Right lobe of liver (tissue), 6 donors: ENCODE data around the gene SLC17A5. TPM values are rescaled to one million over a fixed set of nuclear protein-coding genes. Genes with fewer than 3 reads are reported as not detected.
"Not testable (repeated sequence)": the region's sequence is repeated elsewhere in the genome, so short reads cannot be mapped to it uniquely, and the experiment has no call there.

Experiments used
- ATAC-seq, 4 donors: fragments of 200-7000 bp; cut with Tn5 transposase; one replicate each; pipeline ENCODE4 v1.9.1; 2020; ENCODE audit warnings: mild to moderate bottlenecking in 4 of 4, moderate library complexity in 4 of 4
- DNase-seq, 3 donors: peaks; one replicate each; pipeline ENCODE4 v3.0.0-alpha.2; 2020
- H3K27ac ChIP-seq, 3 donors: fragments of 200-600 bp; one replicate each; pipeline ENCODE4 v1.8.0; 2022
- H3K27me3 ChIP-seq, 2 donors: fragments of 200-600 bp; one replicate each; pipeline ENCODE4 v1.8.0; 2022
- H3K36me3 ChIP-seq, 4 donors: fragments of 200-600 bp; sonication (generic) in 1 of 4; one replicate each; pipeline versions ENCODE4 v1.5.1 to v1.8.0; 2017 to 2022; ENCODE audit warnings: control low read depth in 1 of 4
- H3K4me1 ChIP-seq, 4 donors: fragments of 200-600 bp; sonication (generic) in 1 of 4; one replicate each; pipeline versions ENCODE4 v1.5.1 to v1.8.0; 2017 to 2022; ENCODE audit warnings: control low read depth in 1 of 4
- H3K4me3 ChIP-seq, 3 donors: fragments of 200-600 bp; one replicate each; pipeline ENCODE4 v1.8.0; 2022
- H3K9me3 ChIP-seq, 4 donors: fragments of 200-600 bp; sonication (generic) in 1 of 4; one replicate each; pipeline versions ENCODE4 v1.5.1 to v1.8.0; 2017 to 2022; ENCODE audit warnings: control low read depth in 1 of 4
- POLR2A ChIP-seq: fragments of 450-650 bp; IDR thresholded peaks from one replicate; pipeline ENCODE4 v1.6.1; 2017; ENCODE audit warnings: antibody characterized with exemption, mild to moderate bottlenecking
- WGBS: methylation state at CpG from one replicate; pipeline ENCODE4 v1.1.6; 2018; ENCODE audit warnings: low coverage, low lambda C conversion rate; ENCODE audit not compliant: insufficient coverage; ENCODE audit errors: missing lambda C conversion rate; 5-methylcytosine and 5-hydroxymethylcytosine counted together
- intact Hi-C, 2 donors: fragments of 100-400 bp; cut with DNase I; formaldehyde crosslinking; loops; one replicate each; pipeline versions ENCODE4 v1.11.2 to v1.14.1; 2022
- total RNA-seq, 6 experiments: library from RNA; depleted of rRNA in 2 of 6; stranded (reverse); fragments of >200 nt in 2 of 6; fragmentation: NEBNext Ultra II Directional in 3 of 6; extraction: Animal tissue kit (Norgen Biotek cat#: 25700) in 3 of 6; gene quantifications; one replicate each; pipeline versions ENCODE4 v1.1.0 to v1.2.4, GENCODE V29; 2016 to 2023
- TF ChIP-seq, protein P1 (sequence below), 4 donors: fragments of 200-600 bp in 3 of 4; fragments of 450-650 bp in 1 of 4; IDR thresholded peaks; one replicate each; pipeline versions ENCODE4 v1.5.1 to v1.8.0; 2016 to 2022; ENCODE audit warnings: antibody characterized with exemption in 4 of 4, mild to moderate bottlenecking in 2 of 4
- donor health status: DM: no; HTN: yes; CAD: no.
- donor health status: DM: no; HTN: no; CAD: no.
- donor health status: DM: no; HTN: no; CAD: no.
- donor health status: DM: no; HTN: yes; CAD: no.
- donor health status: DM: no; HTN: yes; CAD: no.

Gene SLC17A5
- total RNA-seq, 6 experiments from 2014 or later, result 12.8 to 23.9 (median 15.2) TPM

DNA sequence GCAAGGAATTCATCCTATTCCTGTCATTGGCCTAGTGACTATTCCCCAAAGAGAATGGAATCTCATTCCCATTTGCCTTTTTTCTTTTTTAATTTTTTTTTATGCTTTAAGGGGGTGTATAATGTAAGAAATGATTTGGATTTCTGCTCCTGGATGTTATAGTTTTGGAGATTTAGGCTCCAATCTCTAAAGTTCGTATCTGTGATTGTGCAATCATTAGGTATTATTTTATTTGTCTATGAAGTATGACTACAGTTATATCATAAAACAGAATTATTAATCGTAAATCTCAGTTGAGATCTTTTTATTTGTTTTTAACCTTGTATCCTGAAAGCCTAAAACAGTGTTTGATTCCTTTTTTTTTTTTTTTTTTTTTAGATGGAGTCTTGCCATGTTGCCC is 91.2 kb downstream of the SLC17A5 start:
- no peak for ATAC-seq
- no peak overlapping the region for H3K4me3 ChIP-seq
- DNase-seq, result no peak
- H3K27ac ChIP-seq, result no peak overlapping the region
- no peaks in the 10 kb centered on the region for H3K36me3 ChIP-seq
- intact Hi-C loops, result no loop called here
- H3K9me3 ChIP-seq, result no peaks in the 10 kb centered on the region
- TF ChIP-seq, protein P1, sequence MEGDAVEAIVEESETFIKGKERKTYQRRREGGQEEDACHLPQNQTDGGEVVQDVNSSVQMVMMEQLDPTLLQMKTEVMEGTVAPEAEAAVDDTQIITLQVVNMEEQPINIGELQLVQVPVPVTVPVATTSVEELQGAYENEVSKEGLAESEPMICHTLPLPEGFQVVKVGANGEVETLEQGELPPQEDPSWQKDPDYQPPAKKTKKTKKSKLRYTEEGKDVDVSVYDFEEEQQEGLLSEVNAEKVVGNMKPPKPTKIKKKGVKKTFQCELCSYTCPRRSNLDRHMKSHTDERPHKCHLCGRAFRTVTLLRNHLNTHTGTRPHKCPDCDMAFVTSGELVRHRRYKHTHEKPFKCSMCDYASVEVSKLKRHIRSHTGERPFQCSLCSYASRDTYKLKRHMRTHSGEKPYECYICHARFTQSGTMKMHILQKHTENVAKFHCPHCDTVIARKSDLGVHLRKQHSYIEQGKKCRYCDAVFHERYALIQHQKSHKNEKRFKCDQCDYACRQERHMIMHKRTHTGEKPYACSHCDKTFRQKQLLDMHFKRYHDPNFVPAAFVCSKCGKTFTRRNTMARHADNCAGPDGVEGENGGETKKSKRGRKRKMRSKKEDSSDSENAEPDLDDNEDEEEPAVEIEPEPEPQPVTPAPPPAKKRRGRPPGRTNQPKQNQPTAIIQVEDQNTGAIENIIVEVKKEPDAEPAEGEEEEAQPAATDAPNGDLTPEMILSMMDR (IDR thresholded peaks at IDR 0.05), result no peak
- no peak for TF ChIP-seq POLR2A
- H3K27me3 ChIP-seq, result no peaks in the 10 kb centered on the region
- WGBS, result 54% methylated on average over 2 of the region's 2 CpGs
- H3K4me1 ChIP-seq, result peaks cover 0 to 20% (median 2%) of the 10 kb centered on the region in 4 donors

DNA sequence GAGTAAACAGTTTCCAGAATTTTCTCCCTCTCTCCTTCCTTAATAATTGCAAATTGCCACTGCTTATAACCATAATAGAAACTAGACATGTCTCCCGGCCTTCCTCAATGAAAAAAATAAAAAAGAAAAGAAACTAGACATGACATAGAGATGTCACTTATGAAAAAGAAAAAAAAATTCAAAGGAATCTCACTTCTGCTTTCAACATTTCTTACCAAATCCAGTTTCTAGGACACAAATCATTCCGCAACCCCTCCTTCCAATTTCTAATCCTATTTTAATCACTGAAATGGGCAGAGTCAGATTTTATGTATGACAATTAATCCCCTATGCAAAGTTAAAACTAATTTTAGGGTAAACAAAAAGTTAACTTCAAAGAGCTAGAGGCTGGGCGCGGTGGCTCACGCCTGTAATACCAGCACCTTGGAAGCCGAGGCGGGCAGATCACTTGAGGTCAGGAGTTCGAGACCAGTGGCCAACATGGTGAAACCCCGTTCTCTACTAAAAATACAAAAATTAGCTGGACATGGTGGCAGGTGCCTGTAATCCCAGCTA is 92.9 kb downstream of the SLC17A5 start:
- Histone ChIP-seq H3K27ac (peak overlapping the region in 1 of 3 donors; percentile 1), H3K36me3 (no peaks in the 10 kb centered on the region), H3K4me1 (peaks cover 0 to 15% (median 0%) of the 10 kb centered on the region in 4 donors), H3K9me3 (no peaks in the 10 kb centered on the region), H3K27me3 (no peaks in the 10 kb centered on the region), H3K4me3 (no peak overlapping the region)
- 80% methylated on average over 9 of the region's 9 CpGs for WGBS
- peak in 2 of 4 donors; percentile 13 to 22 for ATAC-seq
- intact Hi-C loops, result no loop called here
- TF ChIP-seq, protein P1 (IDR thresholded peaks at IDR 0.05), result no peak
- no peak for TF ChIP-seq POLR2A
- no peak for DNase-seq

DNA sequence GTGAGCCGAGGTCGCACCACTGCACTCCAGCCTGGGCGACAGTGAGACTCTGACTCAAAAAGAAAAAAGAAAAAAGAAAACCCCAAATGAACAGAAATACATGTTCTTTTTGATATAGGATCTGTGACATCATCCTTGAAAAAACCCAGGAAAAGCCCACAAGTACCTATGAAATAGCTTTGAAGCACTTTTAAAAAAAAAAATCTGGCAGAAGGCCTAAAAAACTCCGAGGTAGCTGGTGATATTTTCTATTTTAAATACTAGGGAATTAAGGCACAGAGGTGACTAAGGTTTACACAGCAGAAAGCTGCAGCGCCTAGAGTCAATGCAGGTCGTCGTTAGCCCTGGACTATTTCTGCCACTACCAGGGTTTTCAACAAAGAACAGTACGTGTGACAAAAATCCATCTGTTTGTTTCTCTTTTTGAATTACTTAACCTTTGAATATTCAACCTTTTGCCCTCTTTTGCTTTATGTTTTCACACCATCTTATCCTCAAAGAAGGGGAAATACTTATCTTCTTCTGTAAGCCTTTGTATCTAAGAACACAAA is 93.5 kb downstream of the SLC17A5 start:
- no peak for DNase-seq
- TF ChIP-seq, protein P1 (IDR thresholded peaks at IDR 0.05), result no peak
- no peak for TF ChIP-seq POLR2A
- peak; percentile 68 to 84 (median 77) for ATAC-seq

GRCh38 chr6:73559399-73559794 is 94.4 kb downstream of the SLC17A5 start:
- ATAC-seq, H3K4me3 ChIP-seq, intact Hi-C loops, H3K36me3 ChIP-seq, H3K4me1 ChIP-seq, H3K27ac ChIP-seq, H3K9me3 ChIP-seq, DNase-seq, H3K27me3 ChIP-seq: not testable (repeated sequence)
- WGBS, result 91% methylated on average over 7 of the region's 12 CpGs

More for the DNA sequence above, 93.5 kb downstream of the SLC17A5 start:
- no peaks in the 10 kb centered on the region for H3K9me3 ChIP-seq
- H3K4me1 ChIP-seq, result peaks cover 0 to 10% (median 0%) of the 10 kb centered on the region in 4 donors
- no peaks in the 10 kb centered on the region for H3K27me3 ChIP-seq
- H3K36me3 ChIP-seq, result no peaks in the 10 kb centered on the region
- intact Hi-C loops, result no loop called here
- 44% methylated on average over 8 of the region's 8 CpGs for WGBS
- H3K27ac ChIP-seq, result peak overlapping the region in 2 of 3 donors; percentile 1 to 14
- no peak overlapping the region for H3K4me3 ChIP-seq

GRCh38 chr6:73558624-73559398 is 95.0 kb downstream of the SLC17A5 start:
- H3K4me1 ChIP-seq, result peaks cover 0 to 7% (median 0%) of the 10 kb centered on the region in 4 donors
- H3K27me3 ChIP-seq, result no peaks in the 10 kb centered on the region
- no peak overlapping the region for H3K27ac ChIP-seq
- H3K9me3 ChIP-seq, result no peaks in the 10 kb centered on the region
- TF ChIP-seq, protein P1 (IDR thresholded peaks at IDR 0.05), result no peak
- TF ChIP-seq POLR2A, result no peak
- 76% methylated on average over 4 of the region's 4 CpGs for WGBS
- H3K36me3 ChIP-seq, result no peaks in the 10 kb centered on the region
- DNase-seq, result no peak
- H3K4me3 ChIP-seq, result no peak overlapping the region
- intact Hi-C loops, result no loop called here
- ATAC-seq, result no peak
